Measurements from ENCODE around the gene RYR1.
A peak's percentile ranks its signal among the peaks of the same experiment; 100 is the strongest.

RYR1 gene

DNA sequence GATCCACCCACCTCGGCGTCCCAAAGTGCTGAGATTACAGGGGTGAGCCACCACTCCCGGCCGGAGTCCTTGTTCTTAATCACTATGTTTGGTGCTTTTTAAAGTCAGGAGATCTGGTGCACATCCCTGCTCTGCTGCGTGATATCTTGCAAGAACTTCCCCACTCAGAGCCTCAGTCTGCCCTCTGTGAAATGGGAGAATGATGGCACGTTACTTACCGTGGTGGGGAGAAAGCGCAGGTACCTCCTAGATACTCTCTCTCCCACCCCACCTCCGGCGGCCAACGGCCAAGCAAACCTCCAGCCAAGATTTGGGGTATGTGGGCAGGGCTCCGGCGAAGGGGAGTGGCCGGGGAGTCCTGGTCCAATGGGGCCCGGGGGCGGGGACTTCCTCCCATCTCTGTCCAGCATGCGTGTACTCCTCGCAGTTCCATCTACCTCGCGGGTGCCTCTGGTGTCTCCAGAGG is at the start of gene RYR1:
RYR1 (plus strand) TSS at position 424 of the 466 bp plus-strand sequence. CDS start 139 bp downstream, outside the sequence.
- DNase-seq: peak; percentile 37

DNA sequence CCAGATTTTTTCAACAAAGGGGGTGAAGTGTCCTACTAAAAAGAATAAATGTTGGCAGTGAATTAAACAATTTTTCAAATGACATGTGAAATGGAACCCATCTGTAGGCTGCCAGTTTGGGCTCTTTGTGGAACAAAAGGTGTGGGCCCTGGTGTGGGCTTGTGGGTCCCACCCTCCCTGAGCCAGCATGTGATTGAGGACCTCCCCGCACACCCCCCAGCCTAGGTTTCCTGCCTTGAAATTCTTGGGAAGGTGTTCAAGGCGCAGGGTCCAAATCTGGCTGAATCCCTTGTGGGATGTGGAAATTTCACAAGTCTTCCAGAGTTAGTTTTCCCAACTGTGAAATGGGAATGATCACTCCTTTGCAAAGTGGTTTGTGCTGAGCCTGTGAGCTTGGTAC is 49.7 kb upstream of the RYR1 start:
- DNase-seq: no peak

DNA sequence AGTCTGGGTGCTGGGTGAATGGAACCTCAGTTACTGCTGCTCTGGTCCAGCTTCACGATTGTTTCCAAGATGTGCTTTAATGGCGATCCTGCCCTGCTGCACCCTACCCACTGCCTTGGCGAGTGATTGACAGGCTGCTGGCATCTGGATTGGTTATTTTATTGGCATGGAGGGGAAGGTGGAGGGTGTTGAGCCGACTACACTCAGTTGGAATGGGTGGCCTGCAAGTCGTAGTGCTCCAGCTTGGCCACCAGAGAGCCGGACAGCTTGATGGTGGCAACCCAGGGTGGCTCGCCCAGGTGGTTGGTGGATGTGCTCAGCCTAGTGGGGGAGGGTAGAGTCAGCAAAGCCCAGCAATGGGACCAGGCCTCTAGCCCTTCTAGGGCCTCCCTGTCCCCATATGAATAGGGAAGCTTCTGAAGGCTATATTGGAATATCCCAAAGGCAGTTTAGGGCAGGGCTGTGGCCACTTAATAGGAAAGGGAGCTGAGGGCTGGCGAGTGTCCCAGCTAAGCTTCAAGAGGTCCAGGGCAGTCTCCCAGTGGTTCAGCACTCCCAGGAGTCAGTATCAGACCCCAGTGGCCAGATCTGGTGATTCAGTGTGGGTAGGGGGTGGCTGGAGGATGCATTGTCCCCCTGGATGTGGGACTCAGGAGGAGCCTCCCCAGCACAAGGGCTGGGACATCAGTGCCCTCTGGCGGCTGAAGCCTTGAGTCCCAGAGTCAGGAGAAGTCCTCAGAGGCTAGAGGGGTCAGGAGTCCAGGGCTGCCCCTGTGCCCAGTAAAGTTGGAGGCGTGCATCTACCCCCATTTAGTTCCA is 49.1 kb upstream of the RYR1 start:
- DNase-seq: no peak

DNA sequence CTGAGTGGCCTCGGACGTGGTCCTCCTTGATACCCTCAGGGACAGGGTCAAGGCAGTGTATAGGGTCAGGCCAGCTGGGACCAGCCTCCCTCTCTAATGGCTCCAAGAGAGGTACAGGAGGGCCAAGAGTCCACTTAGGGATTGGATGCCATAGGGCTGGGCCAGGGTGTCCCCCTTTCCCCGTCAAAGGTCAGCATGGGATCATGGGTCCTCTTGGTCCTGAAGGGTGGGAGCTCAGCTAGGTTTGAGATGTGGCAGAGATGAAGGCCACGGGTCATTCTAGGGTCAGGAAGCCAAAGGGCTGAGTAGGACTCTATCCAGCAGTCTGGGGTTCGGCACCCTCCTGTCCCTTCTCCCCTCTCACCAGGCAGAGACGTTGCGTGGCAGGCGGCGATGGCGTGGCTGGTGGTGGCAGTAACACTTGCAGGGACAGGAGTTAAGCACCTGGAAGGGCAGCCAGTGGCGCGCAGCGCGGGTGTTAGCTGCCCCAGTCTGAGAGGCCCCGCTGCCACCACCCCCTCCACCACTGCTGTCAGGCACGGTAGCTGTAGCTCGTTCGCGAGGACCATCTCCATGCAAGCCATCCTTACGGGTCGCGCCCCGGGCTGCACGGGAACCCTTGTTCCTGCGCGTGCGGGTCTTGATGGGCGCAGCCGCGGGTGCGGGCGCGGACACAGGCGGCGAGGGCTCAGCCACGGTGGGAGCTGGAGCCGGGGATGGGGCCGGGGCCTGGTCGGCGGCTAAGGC is 48.3 kb upstream of the RYR1 start:
- no peak for DNase-seq

DNA sequence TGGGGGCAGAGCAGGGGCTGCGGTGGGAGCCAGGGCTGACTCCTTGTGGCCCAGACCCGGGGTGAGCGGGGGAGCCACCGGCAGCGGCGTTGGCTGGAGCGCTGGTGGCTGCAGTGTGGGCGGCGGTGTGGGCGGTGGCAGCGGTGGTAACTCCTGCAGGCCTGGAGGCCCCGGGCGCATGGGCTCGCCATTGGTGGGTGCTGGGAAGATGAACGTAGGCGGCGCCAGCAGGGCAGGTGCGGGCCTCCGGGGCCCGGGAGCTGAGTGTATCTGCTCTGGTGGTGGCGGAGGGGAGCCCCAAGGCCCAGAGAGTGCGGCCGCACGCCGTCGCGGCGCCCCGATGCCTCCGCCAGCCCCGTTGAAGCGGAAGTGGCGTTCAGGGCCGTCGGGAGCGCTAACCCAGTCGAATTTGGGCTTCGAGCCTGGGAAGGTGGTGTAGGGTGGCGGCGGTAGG is 47.7 kb upstream of the RYR1 start:
- DNase-seq: no peak

DNA sequence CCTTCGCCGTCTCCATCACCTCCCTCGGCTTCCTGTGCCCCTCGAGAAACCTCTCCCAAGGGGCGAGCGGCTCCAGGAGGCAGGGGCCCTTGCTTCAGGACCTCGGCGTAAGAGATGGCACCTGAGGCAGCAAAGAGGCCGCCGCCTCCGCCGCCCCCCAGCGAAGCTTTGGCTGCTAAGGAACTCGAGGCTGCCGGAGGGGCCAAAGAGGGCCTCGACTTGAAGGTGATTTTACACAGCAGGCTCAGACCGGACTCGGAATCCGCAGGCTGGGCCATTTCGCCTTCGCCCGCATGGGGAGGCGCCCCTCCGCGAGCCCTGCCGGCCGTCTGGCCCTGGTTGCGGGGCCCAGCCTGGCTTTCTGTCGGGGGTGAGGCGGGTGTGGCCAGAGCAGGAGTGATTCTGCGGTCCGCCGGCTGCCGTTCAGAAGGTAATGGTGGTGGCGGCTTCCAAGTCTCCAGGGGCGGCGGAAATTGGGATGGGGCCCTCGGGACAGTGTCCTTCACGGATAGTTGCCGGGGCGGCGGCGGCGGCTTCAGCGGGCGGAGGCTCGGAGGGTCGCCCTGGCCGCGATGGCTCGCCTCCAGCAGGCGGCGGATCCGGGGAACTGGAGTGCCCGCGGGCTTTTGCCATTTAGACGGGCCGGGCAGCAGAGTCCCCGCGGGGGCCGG is 47.1 kb upstream of the RYR1 start:
- DNase-seq: no peak

DNA sequence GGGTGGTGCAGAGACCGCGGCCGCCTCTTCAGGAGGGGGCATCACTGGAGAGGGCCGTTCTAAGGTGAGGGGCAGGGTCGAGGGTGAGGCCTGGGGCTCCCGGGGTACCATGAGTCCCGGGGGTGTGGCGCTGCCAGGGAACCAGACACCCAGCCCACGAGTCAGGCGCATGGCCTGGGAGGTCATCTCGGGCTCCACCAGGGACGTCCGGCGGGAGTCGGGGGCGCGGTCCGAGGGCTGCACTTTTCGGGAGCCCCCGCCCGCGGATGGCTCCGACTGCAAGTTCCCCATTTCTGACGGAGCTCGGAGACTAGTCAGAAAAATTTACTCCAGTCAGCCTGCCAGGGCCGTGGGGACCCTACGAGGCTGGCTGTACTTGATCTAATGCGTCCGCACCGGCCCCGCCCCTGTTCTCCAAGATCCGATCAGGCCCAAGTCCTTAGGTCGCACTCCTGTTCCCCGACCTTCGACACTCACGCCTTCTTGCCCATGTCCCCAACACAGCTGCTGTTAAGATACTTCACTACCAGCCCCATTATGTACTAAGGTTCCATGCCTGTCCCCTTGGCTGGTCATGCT is 46.4 kb upstream of the RYR1 start:
- DNase-seq: no peak

DNA sequence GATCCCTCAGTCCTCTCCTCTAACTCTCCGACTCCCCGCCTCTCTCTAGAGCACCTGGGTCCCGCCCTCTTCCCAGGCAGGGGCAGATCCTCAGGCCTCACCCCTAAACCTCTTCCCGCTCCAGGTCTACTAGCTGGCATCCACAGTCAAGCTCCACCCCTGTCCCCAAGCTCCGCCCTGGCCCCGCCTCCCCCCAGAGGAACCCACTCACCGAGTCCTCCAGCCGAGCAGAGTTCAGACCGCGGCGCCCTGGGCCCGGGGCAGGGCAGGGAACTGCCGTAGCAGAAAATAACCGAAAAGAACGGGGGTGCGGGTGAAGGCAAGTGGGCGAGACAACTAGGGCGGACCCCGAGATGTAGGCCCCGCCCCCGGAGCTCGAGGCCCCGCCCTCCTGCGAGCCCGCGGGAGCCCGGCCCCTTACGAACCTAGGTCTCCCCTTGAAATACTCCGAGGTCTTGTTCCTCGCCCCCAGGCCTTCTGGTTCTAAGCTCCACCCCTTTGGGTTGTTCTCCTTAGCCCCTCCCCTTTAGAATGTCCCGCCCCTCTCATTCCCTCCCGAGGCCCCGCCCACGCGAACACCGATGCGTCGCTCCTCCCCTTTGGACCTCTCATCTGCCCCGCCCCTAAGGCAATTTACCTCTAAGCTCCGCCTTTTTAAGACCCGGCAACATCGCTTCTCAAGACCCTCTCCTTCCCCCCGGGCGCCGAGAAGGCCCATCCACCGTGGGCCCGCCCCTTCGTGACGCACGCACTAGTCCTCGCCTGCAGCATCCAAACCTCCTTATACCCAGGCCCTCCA is 45.7 kb upstream of the RYR1 start, which contains the start of gene GGN:
GGN (minus strand) TSS at position 485 of the 799 bp plus-strand sequence. CDS start 773 bp downstream, outside the sequence.
- peak; percentile 72 for DNase-seq

DNA sequence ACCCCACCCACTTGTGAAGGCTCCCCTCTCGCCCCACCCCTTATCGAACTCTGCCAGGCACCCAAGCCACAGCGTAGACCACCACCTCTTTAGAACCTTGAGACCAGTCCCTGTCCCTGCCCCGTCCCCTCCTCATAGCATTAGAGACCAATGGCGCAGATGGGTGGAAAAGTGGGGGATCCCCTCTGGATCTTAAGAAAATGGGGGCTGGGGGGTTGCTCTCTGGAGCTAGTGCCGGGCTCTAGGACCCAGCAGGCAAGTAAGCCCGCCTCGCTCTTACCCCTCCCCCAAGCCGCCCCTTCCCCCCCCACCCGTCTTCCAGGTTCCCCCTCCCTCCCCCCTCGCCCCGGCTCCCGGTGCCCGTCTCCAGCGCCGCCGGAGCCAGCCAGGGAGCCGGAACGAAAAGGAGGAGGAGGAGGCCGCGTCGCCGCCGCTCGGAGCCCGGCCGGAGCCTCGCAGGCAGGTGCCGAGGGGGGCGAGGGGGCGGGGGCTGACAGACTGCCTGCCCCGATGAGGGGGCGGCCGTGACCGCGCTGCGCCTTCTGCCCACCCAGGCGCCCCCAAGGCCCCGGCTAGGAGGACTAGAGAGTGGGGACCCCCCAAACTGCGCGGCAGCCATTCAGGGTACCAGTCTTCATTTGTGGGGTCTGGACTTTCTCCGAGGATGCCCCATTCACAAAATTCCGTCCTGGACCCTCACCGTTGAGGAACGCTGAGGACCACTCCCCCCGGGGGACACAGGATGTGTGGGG is 45.0 kb upstream of the RYR1 start, which contains the start of gene SPRED3:
SPRED3 (plus strand) TSS at position 349 of the 752 bp plus-strand sequence. CDS start 1,606 bp downstream, outside the sequence.
- no peak for DNase-seq

DNA sequence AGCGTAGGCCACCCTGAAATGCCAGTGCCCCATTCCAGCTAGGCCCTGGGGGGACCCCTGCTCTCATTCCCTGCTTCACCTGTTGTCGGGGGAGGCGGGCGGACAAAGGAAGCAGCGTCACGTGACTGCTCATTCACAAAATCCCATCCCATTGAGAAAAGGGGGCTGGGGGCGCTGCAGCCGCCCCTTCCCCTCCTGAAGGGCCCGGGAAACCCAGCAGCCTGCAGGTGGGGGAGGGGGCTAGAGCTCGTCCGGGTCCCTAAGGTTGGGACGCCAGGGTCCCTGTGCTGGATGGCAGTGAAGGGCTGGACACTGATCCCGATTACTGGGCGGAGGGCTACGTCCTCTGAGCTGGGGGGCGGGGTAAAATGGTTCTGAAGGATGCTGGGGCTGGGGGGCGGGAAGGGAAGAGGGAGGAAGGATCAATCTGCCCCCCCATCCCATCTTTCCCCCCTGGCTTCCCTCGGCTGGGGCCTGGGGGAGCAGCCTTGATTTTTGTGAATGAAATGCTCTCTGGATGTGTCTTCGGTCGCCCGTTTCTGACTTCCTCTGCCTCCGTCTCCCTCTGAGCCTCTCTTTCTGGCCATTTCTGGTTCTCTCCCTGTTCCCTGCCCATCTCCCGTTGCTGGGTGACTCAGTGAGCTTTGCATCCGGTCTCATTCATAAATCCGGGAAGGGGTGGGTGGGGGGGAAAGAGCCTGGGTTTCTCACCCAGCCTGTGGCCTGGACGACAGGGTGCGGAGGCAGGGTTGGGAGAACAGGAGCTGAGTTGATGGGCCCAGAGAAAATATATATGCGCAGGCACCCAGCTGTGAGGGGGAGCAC is 44.2 kb upstream of the RYR1 start:
- DNase-seq: no peak

DNA sequence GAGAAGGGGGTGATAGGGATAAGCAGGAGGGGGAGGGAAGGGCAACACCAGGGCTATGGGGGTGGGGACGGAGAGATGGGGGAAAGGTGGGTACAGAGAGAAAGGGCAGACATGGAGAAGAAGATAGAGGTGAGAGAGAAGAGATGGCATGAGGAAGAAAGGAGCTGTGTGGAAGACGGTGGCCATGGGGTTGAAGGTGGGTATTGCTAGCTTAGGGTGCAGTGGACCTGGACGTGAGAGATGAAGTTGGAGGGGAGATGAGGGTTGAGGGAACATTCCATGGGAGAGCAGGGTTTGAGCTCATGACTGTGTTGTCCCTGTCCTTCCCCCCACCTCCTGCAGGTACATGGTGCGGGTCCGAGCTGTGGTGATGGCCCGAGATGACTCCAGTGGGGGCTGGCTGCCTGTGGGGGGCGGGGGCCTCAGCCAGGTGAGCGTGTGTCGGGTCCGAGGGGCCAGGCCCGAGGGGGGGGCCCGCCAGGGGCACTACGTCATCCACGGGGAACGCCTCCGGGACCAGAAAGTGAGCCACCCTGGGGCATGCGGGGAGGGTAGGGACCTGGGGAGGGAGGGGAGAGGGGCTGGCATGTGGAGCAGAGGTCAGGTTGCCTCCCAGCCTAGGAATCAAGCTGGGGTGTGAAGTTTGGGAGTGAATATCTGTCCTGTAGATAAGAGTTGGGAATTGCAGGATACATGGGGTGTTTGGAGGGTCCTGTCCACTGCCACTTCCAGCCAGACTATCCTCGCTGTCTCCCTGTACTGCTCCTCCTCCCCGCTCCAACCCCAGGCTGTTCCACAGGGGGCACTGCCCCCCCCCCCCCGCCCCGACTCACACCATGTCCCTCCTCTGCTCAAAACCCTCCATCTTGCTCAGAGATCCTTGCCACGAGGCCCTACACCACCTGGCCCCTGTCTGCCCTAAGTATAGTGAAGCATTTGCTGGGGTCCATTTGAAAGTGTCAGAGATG is 43.2 kb upstream of the RYR1 start:
- no peak for DNase-seq

DNA sequence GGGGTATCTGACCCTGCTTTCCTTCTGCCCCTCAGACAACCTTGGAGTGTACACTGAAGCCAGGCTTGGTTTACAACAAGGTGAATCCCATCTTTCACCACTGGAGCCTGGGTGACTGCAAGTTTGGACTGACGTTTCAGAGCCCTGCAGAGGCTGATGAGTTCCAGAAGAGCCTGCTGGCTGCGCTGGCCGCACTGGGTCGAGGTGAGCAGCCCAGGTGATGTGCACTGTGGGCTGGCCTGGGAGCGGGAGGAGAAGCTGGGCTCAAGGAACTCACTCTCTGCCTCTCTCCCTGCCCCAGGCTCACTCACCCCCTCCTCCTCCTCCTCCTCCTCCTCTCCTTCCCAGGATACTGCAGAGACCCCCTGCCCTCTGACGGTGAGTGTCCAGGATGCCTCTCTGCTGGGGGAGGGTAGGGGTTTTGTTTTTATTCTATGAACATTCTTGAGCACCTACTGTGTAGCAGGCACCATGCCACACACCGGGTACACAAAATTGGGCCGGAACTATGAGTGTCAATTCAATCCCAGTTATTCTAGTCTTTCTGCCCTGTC is 41.5 kb upstream of the RYR1 start:
- DNase-seq: no peak

DNA sequence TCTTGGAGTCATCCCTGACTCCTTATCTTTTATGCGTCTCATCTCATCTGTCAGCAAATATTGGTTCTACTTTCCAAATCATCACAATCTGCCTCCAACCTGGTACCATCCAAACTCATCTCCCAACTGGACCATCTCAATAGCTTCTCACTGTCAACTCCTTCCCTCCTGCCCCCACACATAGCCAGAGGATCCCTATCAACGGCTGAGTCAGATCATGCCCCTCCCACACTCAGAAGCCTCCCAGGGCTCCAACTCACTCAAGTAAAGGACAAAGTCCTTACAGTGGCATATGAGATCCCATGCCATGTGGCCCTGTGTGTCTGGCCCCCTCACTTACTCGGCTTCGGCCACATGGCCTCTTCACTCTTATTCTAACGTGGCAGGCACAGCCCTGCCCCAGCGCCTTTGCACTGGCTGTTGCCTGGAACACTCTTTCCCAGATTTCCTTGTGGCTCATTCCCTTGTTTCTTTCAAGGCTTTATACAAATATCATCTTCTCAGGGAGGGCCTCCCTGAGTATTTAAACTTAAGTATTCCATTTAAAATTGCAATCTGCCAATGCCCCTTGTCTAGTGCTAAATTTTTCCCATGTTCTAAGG is 40.7 kb upstream of the RYR1 start:
- no peak for DNase-seq

DNA sequence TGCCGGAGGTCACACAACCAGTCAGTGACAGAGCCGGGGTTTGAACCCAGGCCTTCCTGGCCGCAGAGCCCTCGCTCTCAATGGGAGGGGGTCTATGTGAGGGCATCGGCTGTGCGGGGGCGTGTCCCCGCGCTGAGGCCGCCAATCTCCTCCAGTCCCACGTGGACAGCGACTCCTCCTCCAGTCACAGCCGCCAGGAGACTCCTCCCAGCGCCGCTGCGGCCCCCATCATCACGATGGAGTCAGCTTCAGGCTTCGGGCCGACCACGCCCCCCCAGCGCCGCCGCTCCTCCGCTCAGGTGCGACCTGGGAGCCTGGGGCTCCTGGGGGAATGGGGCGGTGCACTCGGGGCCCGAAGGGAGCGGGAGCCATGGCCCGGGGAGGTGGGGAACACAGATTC is 39.0 kb upstream of the RYR1 start:
- peak; percentile 67 for DNase-seq

DNA sequence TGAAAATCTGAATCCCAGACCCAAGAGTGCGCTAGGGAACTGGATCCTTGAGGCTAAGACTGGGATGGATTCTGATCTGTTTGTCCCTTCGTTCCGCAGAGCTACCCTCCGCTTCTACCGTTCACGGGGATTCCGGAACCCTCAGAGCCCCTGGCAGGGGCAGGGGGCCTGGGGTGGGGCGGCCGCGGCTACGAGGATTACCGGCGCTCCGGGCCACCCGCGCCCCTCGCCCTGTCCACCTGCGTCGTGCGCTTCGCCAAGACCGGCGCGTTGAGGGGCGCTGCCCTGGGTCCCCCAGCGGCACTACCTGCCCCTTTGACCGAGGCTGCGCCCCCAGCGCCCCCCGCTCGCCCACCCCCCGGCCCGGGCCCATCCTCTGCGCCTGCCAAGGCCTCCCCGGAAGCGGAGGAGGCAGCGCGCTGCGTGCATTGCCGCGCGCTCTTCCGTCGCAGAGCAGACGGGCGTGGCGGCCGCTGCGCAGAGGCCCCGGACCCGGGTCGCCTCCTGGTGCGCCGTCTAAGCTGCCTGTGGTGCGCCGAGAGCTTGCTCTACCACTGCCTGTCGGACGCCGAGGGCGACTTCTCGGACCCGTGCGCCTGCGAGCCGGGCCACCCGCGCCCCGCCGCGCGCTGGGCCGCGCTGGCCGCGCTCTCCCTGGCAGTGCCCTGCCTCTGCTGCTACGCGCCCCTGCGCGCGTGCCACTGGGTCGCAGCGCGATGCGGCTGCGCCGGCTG is 37.9 kb upstream of the RYR1 start:
- DNase-seq: peak; percentile 49

DNA sequence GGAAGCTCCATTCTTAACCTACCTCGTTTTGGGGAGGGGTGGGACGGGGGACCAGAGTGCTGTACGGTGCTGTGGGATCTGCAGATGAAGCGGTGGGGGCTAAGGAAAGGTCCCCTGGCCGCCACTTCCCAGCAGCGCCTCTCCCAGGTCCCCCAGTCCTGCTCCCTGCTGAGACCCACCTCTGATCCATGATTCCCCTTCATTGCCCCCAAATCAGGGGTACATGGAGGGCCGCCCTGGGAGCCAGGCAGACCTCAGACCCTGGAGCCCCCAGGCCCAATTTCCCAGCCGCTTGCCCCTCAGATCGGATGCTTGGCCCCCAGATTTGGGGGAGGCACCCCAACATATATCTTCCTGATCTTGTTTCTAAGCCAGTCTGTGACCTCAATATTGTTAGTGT is 34.4 kb upstream of the RYR1 start:
- no peak for DNase-seq

DNA sequence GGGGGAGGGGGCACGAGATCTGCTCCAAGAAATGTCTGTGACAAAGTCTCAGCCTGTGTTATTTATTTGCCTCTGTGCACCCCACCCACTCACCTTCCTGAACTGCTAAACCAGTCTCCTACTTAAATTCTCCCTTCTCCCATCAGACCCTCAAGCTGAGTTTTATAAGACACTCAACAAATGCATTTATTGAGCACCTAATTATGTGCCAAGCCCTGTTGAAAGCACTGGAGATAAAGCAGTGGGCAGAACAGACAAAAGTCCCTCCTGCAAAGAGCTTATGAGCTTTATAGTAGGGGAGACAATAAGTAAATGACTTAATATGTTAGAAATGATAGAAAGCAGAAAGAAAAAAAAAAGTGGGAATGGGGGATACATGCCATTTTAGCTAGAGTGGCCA is 34.0 kb upstream of the RYR1 start:
- DNase-seq: no peak

DNA sequence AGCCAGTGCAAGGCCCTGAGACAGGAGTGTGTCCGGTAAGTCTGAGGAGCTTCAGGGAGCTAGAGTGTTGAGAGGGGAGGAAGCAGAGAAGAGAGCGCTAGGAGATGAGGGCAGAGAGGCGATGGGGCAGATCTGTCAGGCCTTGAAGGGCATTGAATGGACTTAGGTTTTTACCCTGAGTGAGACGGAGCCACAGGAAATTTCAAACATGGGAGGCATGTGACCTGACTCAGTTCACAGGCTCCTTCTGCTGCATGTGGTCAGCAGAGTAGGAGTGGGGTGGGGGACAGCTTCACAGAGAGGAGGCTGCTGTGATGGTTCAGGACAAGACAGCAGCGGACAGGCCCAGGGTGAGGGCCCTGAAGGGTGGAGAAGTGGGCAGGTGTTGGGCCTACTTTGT is 33.1 kb upstream of the RYR1 start:
- no peak for DNase-seq

Measured in activated CD8-positive, alpha-beta memory T cell treated with anti-CD3 and anti-CD28 coated beads, Interleukin-2, amount 50 U/mL, for 4 hours (primary cell).